GM06990 (cell line): ENCODE data around the gene PPP1R37.

Source experiments
- DNase-seq: peaks from one replicate; pipeline ENCODE4 v3.0.0-alpha.2; 2011; ENCODE audit not compliant: insufficient read length; ENCODE audit errors: extremely low read depth
- H3K27me3 ChIP-seq: replicated peaks from 2 replicates; pipeline ENCODE4 v1.6.0; 2011; ENCODE audit warnings: low read length; ENCODE audit not compliant: control insufficient read depth, insufficient read depth
- H3K36me3 ChIP-seq: 2 replicates; pipeline ENCODE4 v1.5.1; 2011; ENCODE audit warnings: low read length; ENCODE audit not compliant: control insufficient read depth, insufficient read depth
- H3K4me3 ChIP-seq: replicated peaks from 2 replicates; pipeline ENCODE4 v1.5.1; 2011; ENCODE audit warnings: low read depth, mild to moderate bottlenecking, control low read depth, low read length
- TF ChIP-seq, protein P1 (sequence below): IDR thresholded peaks from 2 replicates; pipeline ENCODE4 v1.5.1; 2011; ENCODE audit warnings: low read length, control low read depth, mild to moderate bottlenecking, inconsistent platforms; ENCODE audit not compliant: insufficient read depth, poor library complexity, severe bottlenecking

PPP1R37 gene

DNA sequence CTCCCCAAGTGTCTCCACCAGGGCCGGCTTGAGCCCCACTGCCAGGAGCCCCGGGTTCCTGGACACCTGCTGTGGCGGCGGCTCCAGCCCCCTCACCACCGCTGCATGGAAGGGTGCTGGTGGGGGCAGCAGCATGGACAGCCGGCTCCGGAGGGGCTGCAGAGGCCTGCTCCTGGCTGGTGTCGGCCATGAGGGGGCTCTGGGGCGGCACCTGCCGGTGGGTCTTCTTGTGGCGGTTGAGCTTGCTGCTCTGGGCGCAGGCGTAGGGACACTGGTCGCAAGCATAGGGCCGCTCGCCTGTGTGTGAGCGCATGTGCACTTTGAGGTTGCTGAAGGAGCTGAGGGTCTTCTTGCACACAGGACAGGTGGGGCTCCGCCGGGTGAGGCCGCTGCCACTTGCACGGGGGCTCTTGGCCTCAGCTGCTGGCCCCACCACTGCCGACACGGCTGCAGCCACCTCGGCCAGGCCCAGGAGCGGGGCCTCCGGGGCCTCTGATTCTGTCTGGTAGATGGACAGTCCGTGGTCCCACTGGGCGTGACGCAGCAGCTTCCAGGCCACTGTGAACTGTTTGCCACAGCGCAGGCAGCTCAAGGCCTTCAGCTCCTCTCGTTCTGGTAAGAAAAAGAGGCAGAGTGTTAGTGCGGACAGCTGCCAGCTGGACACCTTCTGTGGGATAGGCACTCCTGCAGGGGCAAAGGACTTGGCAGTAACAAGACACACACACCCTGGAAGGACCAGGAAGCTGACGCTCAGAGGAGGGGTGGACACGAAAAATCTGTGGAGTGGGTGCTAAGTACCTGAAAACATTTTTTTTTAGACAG, 20.8 kb upstream of the PPP1R37 start:
- H3K36me3 ChIP-seq: peaks cover 26% of the 10 kb centered on the region

DNA sequence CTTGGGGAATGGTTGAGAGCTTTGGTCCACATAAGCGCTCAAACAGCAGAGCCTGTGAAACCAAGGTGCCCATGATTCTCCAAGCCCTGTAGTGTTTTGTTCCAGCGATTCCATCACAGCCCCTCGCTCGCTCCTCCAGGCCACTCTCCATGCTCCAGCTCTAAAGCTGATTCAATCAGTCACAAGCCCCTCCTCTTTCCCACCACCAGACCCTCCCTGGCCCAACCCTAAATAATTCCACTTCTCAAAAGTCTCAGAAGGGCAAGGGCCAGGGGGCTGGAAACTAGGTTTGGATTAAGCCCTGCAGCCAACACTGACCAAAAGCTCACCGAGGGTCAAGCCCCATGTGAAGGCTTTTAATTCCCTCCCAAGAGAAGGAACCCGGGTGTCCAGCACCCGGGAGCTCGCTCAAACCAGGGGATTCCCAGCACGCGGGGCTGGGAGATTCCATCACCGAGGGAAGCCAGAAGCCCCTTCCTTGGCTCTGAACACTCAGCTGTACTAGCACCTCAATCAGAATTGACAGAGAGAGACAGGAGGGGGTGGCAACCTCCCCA, 18.2 kb upstream of the PPP1R37 start:
- TF ChIP-seq, protein P1, sequence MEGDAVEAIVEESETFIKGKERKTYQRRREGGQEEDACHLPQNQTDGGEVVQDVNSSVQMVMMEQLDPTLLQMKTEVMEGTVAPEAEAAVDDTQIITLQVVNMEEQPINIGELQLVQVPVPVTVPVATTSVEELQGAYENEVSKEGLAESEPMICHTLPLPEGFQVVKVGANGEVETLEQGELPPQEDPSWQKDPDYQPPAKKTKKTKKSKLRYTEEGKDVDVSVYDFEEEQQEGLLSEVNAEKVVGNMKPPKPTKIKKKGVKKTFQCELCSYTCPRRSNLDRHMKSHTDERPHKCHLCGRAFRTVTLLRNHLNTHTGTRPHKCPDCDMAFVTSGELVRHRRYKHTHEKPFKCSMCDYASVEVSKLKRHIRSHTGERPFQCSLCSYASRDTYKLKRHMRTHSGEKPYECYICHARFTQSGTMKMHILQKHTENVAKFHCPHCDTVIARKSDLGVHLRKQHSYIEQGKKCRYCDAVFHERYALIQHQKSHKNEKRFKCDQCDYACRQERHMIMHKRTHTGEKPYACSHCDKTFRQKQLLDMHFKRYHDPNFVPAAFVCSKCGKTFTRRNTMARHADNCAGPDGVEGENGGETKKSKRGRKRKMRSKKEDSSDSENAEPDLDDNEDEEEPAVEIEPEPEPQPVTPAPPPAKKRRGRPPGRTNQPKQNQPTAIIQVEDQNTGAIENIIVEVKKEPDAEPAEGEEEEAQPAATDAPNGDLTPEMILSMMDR: no peak
- DNase-seq: no peak
- Histone ChIP-seq H3K36me3 (peaks cover 13% of the 10 kb centered on the region), H3K27me3 (no peaks in the 10 kb centered on the region), H3K4me3 (peak overlapping the region; percentile 97)

More for the DNA sequence above, 20.8 kb upstream of the PPP1R37 start:
- DNase-seq: no peak
- Histone ChIP-seq H3K27me3 (no peaks in the 10 kb centered on the region), H3K4me3 (no peak overlapping the region)
- TF ChIP-seq, protein P1: no peak

DNA sequence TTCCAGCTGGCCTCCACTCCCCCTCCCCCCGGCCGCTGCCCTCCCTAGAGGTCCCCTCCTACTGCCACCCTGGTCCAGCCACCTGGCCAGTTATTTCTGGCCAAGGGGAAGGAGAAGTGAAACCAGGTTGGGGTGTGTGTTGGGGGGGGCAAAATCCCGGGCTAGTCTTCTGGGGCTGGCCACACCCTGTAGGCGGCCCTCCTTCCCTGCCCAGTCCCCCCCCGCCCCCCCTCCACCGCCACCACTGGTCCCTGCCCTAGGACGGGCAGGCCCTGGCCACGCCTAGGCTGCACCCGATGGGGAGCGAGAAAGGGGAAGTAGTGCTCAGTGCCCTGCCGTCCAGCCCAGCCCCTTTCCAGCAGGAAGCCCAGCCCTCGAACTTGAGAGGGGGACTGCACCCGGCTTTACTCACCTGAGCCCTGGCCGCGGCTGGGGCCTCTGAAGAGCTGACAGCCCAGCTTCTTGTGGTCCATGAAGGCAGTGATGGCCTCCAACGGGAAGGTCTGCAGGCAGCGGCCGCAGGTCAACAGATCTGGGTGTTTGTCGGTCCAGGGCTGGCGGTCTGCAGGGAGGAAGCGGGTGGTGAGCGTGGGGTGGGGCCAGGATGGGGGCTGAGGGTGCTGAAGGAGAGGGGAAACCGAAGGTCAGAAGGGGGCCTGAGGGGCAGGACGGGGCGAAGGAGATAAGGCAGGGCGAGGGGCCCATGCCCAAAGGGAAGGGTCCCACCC, 17.5 kb upstream of the PPP1R37 start:
- Histone ChIP-seq H3K27me3 (no peaks in the 10 kb centered on the region), H3K4me3 (peak overlapping the region; percentile 97), H3K36me3 (peaks cover 11% of the 10 kb centered on the region)
- peak; percentile 89 for DNase-seq
- TF ChIP-seq, protein P1: no peak

DNA sequence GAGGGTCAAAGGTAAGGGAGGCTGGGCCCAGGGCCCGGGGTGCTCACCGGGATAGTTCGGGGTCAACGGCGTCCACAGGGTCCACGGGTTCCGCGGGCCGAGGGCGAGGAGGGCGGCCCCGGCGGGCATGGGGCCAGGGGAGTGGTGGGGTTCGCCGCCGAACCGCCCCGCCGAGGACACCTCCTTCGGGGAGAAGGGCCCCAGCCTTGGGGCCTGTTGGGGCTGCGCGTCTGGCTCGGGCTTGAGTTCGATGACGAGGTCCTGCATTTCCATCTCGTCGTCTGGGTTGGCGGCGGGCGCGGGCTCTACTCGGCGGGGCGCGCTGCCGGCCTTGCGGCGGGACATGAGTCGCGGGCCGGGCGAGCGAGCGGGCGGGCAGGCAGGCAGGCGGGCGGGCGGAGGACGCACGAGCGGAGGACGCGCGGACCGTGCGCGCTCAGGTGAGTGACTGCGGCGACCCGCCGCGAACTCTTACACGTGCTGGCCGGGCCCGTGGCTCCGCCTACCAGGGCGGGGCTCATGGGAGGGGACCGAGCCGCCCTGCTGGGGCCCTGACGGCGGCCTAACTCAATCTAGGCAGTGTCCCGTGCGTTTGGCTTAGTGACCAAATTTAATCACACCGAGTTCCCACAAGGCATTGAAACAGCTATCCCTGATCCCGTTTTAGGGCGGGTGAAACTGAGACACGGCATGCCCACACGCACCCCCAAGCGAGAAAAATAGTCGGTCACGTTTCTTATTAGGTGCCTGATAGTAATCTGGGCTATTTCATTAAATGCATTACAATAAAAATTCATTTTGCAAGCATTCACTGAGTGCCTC, 16.7 kb upstream of the PPP1R37 start, which contains the start of gene ZNF296:
TSS of gene ZNF296 (minus strand) at position 450 of the 822 bp plus-strand sequence. CDS start at position 345, 105 bp downstream.
- peak; percentile 90 for DNase-seq

More for the DNA sequence above, 16.7 kb upstream of the PPP1R37 start, which contains the start of gene ZNF296:
- TF ChIP-seq, protein P1: no peak
- Histone ChIP-seq H3K36me3 (peaks cover 9% of the 10 kb centered on the region), H3K4me3 (peak within 1 kb of the TSS; percentile 97), H3K27me3 (no peaks in the 10 kb centered on the region)
